NCI-H1048 (cell line): Measurements from ENCODE around the gene HS6ST3.
"Not testable (repeated sequence)": the region's sequence is repeated elsewhere in the genome, so short reads cannot be mapped to it uniquely, and the experiment has no call there.

Source experiments
- DNase-seq: peaks from one replicate; lab custom pipeline; 2025; lab: John Stamatoyannopoulos, UW

The HS6ST3 gene

GRCh38 chr13:96089749-96090239 is at the start of gene HS6ST3:
HS6ST3 (plus strand) TSS chr13:96090107.
- peak; percentile 32 for DNase-seq

- no peak for DNase-seq
Observed at GRCh38 chr13:96041326-96042110, 48.4 kb upstream of the HS6ST3 start.

GRCh38 chr13:96044238-96044637 is 45.7 kb upstream of the HS6ST3 start:
- no peak for DNase-seq

GRCh38 chr13:96046449-96047126 is 43.3 kb upstream of the HS6ST3 start:
- not testable (repeated sequence) for DNase-seq

GRCh38 chr13:96050955-96051354 is 39.0 kb upstream of the HS6ST3 start:
- not testable (repeated sequence) for DNase-seq

GRCh38 chr13:96051491-96051890 is 38.4 kb upstream of the HS6ST3 start:
- DNase-seq = not testable (repeated sequence)

- not testable (repeated sequence) for DNase-seq
Observed at GRCh38 chr13:96051946-96052345, 38.0 kb upstream of the HS6ST3 start.

- no peak for DNase-seq
Observed at GRCh38 chr13:96052656-96053002, 37.3 kb upstream of the HS6ST3 start.

- peak; percentile 73 for DNase-seq
Observed at GRCh38 chr13:96053003-96053703, 36.8 kb upstream of the HS6ST3 start, which contains the start of gene UGGT2. UGGT2 (minus strand) TSS chr13:96053401; CDS start chr13:96053312, 89 bp downstream.

GRCh38 chr13:96065849-96066248 is 24.1 kb upstream of the HS6ST3 start:
- no peak for DNase-seq

- DNase-seq = no peak
Observed at GRCh38 chr13:96068729-96069128, 21.2 kb upstream of the HS6ST3 start.

- DNase-seq = no peak
Observed at GRCh38 chr13:96071504-96071903, 18.4 kb upstream of the HS6ST3 start.

- no peak for DNase-seq
Observed at GRCh38 chr13:96072392-96072791, 17.5 kb upstream of the HS6ST3 start.

GRCh38 chr13:96075953-96076543 is 13.9 kb upstream of the HS6ST3 start:
- DNase-seq = no peak

- no peak for DNase-seq
Observed at GRCh38 chr13:96080676-96081075, 9.2 kb upstream of the HS6ST3 start.

GRCh38 chr13:96081888-96082287 is 8.0 kb upstream of the HS6ST3 start:
- no peak for DNase-seq

GRCh38 chr13:96082640-96083039 is 7.3 kb upstream of the HS6ST3 start:
- no peak for DNase-seq

- DNase-seq = no peak
Observed at GRCh38 chr13:96086736-96087135, 3.2 kb upstream of the HS6ST3 start.

GRCh38 chr13:96089139-96089538 is 768 bp upstream of the HS6ST3 start:
- DNase-seq = no peak

- DNase-seq = no peak
Observed at GRCh38 chr13:96090240-96091101, 564 bp downstream of the HS6ST3 start.
